K562 (cell line): ENCODE results near the gene LRRC51. TPM values are rescaled to one million over a fixed set of nuclear protein-coding genes. Genes with fewer than 3 reads are reported as not detected.

ENCODE experiments used
- DPF2 ChIP-seq: fragments of 450-650 bp; IDR thresholded peaks from 2 replicates; pipeline ENCODE4 v1.6.1; 2016
- FOXM1 ChIP-seq, 2 experiments: fragments of 450-650 bp in 1 of 2; sonication (generic) in 1 of 2; formaldehyde crosslinking in 1 of 2; IDR thresholded peaks; 2 replicates each; pipeline versions ENCODE4 v1.6.1 to v1.9.0; 2017 to 2022; ENCODE audit warnings: low read depth in 2 of 2, mild to moderate bottlenecking in 2 of 2, missing genetic modification reagents in 1 of 2, moderate library complexity in 1 of 2
- HES1 ChIP-seq: fragments of 450-650 bp; IDR thresholded peaks from 2 replicates; pipeline ENCODE4 v1.6.1; 2016; ENCODE audit warnings: low read depth, mild to moderate bottlenecking, moderate library complexity
- L3MBTL2 ChIP-seq: fragments of 450-650 bp; IDR thresholded peaks from 2 replicates; pipeline ENCODE4 v1.6.1; 2016; ENCODE audit warnings: mild to moderate bottlenecking, moderate library complexity
- MBD2 ChIP-seq: sonication (generic); IDR thresholded peaks from 2 replicates; pipeline ENCODE4 v1.6.1; 2016; ENCODE audit warnings: low read depth, borderline replicate concordance
- MCM5 ChIP-seq: fragments of 450-650 bp; IDR thresholded peaks from 2 replicates; pipeline ENCODE4 v1.6.1; 2016; ENCODE audit warnings: low read depth
- NCOR1 ChIP-seq: fragments of 450-650 bp; IDR thresholded peaks from 2 replicates; pipeline ENCODE4 v1.6.1; 2016; ENCODE audit warnings: mild to moderate bottlenecking, moderate library complexity
- NFATC3 ChIP-seq: fragments of 450-650 bp; IDR thresholded peaks from 2 replicates; pipeline ENCODE4 v1.6.1; 2017; ENCODE audit warnings: mild to moderate bottlenecking
- NFIC ChIP-seq: fragments of 450-650 bp; IDR thresholded peaks from 2 replicates; pipeline ENCODE4 v1.6.1; 2017; ENCODE audit warnings: mild to moderate bottlenecking, inconsistent platforms
- NFRKB ChIP-seq: fragments of 450-650 bp; IDR thresholded peaks from 2 replicates; pipeline ENCODE4 v1.6.1; 2016; ENCODE audit warnings: low read depth
- PHB ChIP-seq: fragments of 250-450 bp; sonication (Bioruptor Pico); IDR thresholded peaks from 2 replicates; pipeline ENCODE4 v1.5.0; 2021
- PHF21A ChIP-seq: fragments of 450-650 bp; IDR thresholded peaks from 2 replicates; pipeline ENCODE4 v1.6.1; 2017; ENCODE audit warnings: low read depth, borderline replicate concordance
- PTTG1 ChIP-seq: fragments of 450-650 bp; IDR thresholded peaks from 2 replicates; pipeline ENCODE4 v1.6.1; 2016; ENCODE audit warnings: low read depth, mild to moderate bottlenecking, missing genetic modification characterization, missing compliant biosample characterization
- PURB ChIP-seq: sonication (generic); formaldehyde crosslinking; IDR thresholded peaks from 2 replicates; pipeline ENCODE4 v1.9.0; 2021; ENCODE audit warnings: low read depth, mild to moderate bottlenecking, missing genetic modification reagents
- RBM25 ChIP-seq: fragments of 200-400 bp; formaldehyde crosslinking; IDR thresholded peaks from 2 replicates; pipeline ENCODE4 v1.6.1; 2018; ENCODE audit warnings: low read length, low read depth, moderate library complexity; ENCODE audit not compliant: severe bottlenecking
- TFE3 ChIP-seq: fragments of 450-650 bp; formaldehyde crosslinking; IDR thresholded peaks from 2 replicates; pipeline ENCODE4 v1.4.0; 2020; ENCODE audit warnings: mild to moderate bottlenecking, mixed read lengths
- THRAP3 ChIP-seq: fragments of 450-650 bp; IDR thresholded peaks from 2 replicates; pipeline ENCODE4 v1.6.1; 2016; ENCODE audit warnings: mild to moderate bottlenecking, inconsistent platforms, borderline replicate concordance
- ZKSCAN1 ChIP-seq: fragments of 150-350 bp; IDR thresholded peaks from 2 replicates; pipeline ENCODE4 v1.6.1; 2016; ENCODE audit warnings: low read depth, low read length
- ZNF232 ChIP-seq: sonication (generic); formaldehyde crosslinking; IDR thresholded peaks from 2 replicates; pipeline ENCODE4 v1.8.0; 2022; ENCODE audit warnings: mild to moderate bottlenecking, missing genetic modification reagents
- ZNF316 ChIP-seq: fragments of 450-650 bp; IDR thresholded peaks from 2 replicates; pipeline ENCODE4 v1.6.1; 2016
- ZNF696 ChIP-seq: fragments of 250-450 bp; sonication (Bioruptor Pico); conservative IDR thresholded peaks from 2 replicates; pipeline ENCODE4 v1.4.0; 2020; ENCODE audit warnings: mild to moderate bottlenecking, moderate library complexity
- polyA plus RNA-seq, 8 experiments: library from polyadenylated mRNA; depleted of rRNA in 4 of 8; stranded (reverse) in 5 of 8; unstranded in 3 of 8; fragments of >200 nt; fragmentation: Nextera tagmentation in 2 of 8; fragmentation: Illumina TruSeq in 1 of 8; extraction: Ambion mirVana in 2 of 8; extraction: Trizol in 1 of 8; gene quantifications; 2 replicates each; pipeline versions ENCODE4 v1.2.1 to v1.2.3, GENCODE V29; 2011 to 2014; ENCODE audit warnings: inconsistent platforms in 1 of 8, missing spikeins in 1 of 8
- total RNA-seq, 7 experiments: library from RNA; depleted of rRNA in 6 of 7; stranded (reverse); fragments of >200 nt in 6 of 7; fragmentation: Illumina TruSeq in 2 of 7; extraction: Trizol in 2 of 7; gene quantifications; 2 replicates each; pipeline versions ENCODE4 v1.2.1 to v1.2.3, GENCODE V29; 2011 to 2021; ENCODE audit warnings: low replicate concordance in 1 of 7
- TF ChIP-seq, protein P1 (sequence below): fragments of 450-650 bp; formaldehyde crosslinking; conservative IDR thresholded peaks from 2 replicates; pipeline ENCODE4 v1.4.0; 2022; ENCODE audit warnings: mild to moderate bottlenecking, missing genetic modification characterization
- TF ChIP-seq, protein P2 (sequence below): fragments of 250-450 bp; sonication (Bioruptor Pico); IDR thresholded peaks from 2 replicates; pipeline ENCODE4 v1.8.0; 2022; ENCODE audit warnings: inconsistent platforms
- TF ChIP-seq, protein P3 (sequence below): IDR thresholded peaks from 2 replicates; pipeline ENCODE4 v1.6.1; 2011; ENCODE audit not compliant: insufficient read length; ENCODE audit errors: extremely low read depth
- TF ChIP-seq, protein P4 (sequence below): fragments of 450-650 bp; IDR thresholded peaks from one replicate; pipeline ENCODE4 v1.6.1; 2018; ENCODE audit warnings: mild to moderate bottlenecking, moderate library complexity; ENCODE audit not compliant: partially characterized antibody

Gene LRRC51
- total and polyA plus RNA-seq, 9 of the 15 experiments (the other 6 are each of a cell fraction or from before 2014, with no cell fraction given) = 4.7 to 10.6 (median 5.6) TPM

DNA sequence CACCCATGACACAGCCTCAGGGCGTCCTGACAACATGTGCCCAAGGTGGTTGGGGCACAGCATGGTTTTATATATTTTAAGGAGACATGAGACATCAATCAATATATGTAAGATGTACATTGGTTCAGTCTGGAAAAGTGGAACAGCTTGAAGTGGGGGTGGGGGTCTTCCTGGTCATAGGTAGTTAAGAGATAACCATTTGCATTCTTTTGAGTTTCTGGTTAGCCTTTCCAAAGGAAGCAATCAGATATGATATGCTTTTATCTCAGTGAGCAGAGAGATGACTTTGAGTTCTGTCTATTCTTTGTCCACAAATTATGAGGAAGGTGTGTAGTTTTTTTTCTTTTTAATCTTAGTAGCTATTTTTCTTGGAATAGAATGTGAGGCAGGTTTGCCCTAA, 42.0 kb downstream of the LRRC51 start (continued):
- TF ChIP-seq TFE3 (CRISPR knock-in tag) (no peak), ZKSCAN1 (no peak), PURB (CRISPR knock-in tag) (no peak), NFATC3 (no peak), ZNF232 (CRISPR knock-in tag) (no peak), MCM5 (no peak), ZNF316 (no peak), PHF21A (no peak), PHB (CRISPR knock-in tag) (no peak), NFIC (no peak), MBD2 (no peak), RBM25 (no peak), PTTG1 (no peak), NFRKB (no peak), NCOR1 (peak; percentile 39), THRAP3 (no peak), DPF2 (peak; percentile 67), HES1 (no peak), L3MBTL2 (no peak), ZNF696 (CRISPR knock-in tag) (no peak), FOXM1 (IDR thresholded peaks at IDR 0.05; ENCODE audit: low read depth) (no peak), FOXM1 (CRISPR knock-in tag; IDR thresholded peaks at IDR 0.05; ENCODE audit: low read depth) (no peak)
- TF ChIP-seq, protein P1, sequence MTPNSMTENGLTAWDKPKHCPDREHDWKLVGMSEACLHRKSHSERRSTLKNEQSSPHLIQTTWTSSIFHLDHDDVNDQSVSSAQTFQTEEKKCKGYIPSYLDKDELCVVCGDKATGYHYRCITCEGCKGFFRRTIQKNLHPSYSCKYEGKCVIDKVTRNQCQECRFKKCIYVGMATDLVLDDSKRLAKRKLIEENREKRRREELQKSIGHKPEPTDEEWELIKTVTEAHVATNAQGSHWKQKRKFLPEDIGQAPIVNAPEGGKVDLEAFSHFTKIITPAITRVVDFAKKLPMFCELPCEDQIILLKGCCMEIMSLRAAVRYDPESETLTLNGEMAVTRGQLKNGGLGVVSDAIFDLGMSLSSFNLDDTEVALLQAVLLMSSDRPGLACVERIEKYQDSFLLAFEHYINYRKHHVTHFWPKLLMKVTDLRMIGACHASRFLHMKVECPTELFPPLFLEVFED (CRISPR knock-in tag) = no peak
- TF ChIP-seq, protein P2, sequence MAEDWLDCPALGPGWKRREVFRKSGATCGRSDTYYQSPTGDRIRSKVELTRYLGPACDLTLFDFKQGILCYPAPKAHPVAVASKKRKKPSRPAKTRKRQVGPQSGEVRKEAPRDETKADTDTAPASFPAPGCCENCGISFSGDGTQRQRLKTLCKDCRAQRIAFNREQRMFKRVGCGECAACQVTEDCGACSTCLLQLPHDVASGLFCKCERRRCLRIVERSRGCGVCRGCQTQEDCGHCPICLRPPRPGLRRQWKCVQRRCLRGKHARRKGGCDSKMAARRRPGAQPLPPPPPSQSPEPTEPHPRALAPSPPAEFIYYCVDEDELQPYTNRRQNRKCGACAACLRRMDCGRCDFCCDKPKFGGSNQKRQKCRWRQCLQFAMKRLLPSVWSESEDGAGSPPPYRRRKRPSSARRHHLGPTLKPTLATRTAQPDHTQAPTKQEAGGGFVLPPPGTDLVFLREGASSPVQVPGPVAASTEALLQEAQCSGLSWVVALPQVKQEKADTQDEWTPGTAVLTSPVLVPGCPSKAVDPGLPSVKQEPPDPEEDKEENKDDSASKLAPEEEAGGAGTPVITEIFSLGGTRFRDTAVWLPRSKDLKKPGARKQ (CRISPR knock-in tag) = no peak
- TF ChIP-seq, protein P3, sequence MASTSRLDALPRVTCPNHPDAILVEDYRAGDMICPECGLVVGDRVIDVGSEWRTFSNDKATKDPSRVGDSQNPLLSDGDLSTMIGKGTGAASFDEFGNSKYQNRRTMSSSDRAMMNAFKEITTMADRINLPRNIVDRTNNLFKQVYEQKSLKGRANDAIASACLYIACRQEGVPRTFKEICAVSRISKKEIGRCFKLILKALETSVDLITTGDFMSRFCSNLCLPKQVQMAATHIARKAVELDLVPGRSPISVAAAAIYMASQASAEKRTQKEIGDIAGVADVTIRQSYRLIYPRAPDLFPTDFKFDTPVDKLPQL = no peak
- TF ChIP-seq, protein P4, sequence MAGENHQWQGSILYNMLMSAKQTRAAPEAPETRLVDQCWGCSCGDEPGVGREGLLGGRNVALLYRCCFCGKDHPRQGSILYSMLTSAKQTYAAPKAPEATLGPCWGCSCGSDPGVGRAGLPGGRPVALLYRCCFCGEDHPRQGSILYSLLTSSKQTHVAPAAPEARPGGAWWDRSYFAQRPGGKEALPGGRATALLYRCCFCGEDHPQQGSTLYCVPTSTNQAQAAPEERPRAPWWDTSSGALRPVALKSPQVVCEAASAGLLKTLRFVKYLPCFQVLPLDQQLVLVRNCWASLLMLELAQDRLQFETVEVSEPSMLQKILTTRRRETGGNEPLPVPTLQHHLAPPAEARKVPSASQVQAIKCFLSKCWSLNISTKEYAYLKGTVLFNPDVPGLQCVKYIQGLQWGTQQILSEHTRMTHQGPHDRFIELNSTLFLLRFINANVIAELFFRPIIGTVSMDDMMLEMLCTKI = no peak
